ENCODE results near the gene CGB7.

GRCh38 chr19:49106648-49107135 is 49.1 kb upstream of the CGB7 start:
- TF ChIP-seq POLR2AphosphoS5 (IDR thresholded peaks at IDR 0.05) (no peak), POLR2A (IDR thresholded peaks at IDR 0.05) (no peak), EP300 (IDR thresholded peaks at IDR 0.05) (no peak)
- TF ChIP-seq, protein P1, sequence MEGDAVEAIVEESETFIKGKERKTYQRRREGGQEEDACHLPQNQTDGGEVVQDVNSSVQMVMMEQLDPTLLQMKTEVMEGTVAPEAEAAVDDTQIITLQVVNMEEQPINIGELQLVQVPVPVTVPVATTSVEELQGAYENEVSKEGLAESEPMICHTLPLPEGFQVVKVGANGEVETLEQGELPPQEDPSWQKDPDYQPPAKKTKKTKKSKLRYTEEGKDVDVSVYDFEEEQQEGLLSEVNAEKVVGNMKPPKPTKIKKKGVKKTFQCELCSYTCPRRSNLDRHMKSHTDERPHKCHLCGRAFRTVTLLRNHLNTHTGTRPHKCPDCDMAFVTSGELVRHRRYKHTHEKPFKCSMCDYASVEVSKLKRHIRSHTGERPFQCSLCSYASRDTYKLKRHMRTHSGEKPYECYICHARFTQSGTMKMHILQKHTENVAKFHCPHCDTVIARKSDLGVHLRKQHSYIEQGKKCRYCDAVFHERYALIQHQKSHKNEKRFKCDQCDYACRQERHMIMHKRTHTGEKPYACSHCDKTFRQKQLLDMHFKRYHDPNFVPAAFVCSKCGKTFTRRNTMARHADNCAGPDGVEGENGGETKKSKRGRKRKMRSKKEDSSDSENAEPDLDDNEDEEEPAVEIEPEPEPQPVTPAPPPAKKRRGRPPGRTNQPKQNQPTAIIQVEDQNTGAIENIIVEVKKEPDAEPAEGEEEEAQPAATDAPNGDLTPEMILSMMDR (IDR thresholded peaks at IDR 0.05) = peak; percentile 50 to 78 (median 63)

Data from upper lobe of left lung (tissue), 4 donors.